WI38 (cell line): ENCODE measurements around the gene TOR2A.

Experiments used
- H3K4me3 ChIP-seq: 2 replicates; pipeline ENCODE4 v1.5.1; 2011; ENCODE audit warnings: low read depth, mild to moderate bottlenecking, control low read depth, low read length
- CTCF ChIP-seq: IDR thresholded peaks from 2 replicates; pipeline ENCODE4 v1.5.1; 2012; ENCODE audit warnings: low read depth, mild to moderate bottlenecking, control low read depth, low read length

TOR2A gene

GRCh38 chr9:127686461-127687393, 48.4 kb downstream of the TOR2A start:
- no peak overlapping the region for H3K4me3 ChIP-seq
- TF ChIP-seq CTCF = no peak

- TF ChIP-seq CTCF = no peak
- no peak overlapping the region for H3K4me3 ChIP-seq
Observed at GRCh38 chr9:127684576-127684975, 50.5 kb downstream of the TOR2A start.

GRCh38 chr9:127683723-127684122, 51.4 kb downstream of the TOR2A start:
- no peak for TF ChIP-seq CTCF
- H3K4me3 ChIP-seq = no peak overlapping the region

- no peak overlapping the region for H3K4me3 ChIP-seq
- no peak for TF ChIP-seq CTCF
Observed at GRCh38 chr9:127682351-127683136, 52.5 kb downstream of the TOR2A start.
